SJSA1 (cell line): ENCODE measurements around the gene PAK6. TPM values are rescaled to one million over a fixed set of nuclear protein-coding genes. Genes with fewer than 3 reads are reported as not detected.

Experiments used
- DNase-seq, 2 experiments: peaks; one replicate each; pipeline ENCODE4 v3.0.0-alpha.2; 2015 to 2020; ENCODE audit warnings: low spot score in 2 of 2, low read depth in 1 of 2
- H3K27ac ChIP-seq: fragments of 250-450 bp; sonication (Bioruptor Pico); 2 replicates; pipeline ENCODE4 v1.5.1; 2020; ENCODE audit warnings: mild to moderate bottlenecking, moderate library complexity
- H3K27me3 ChIP-seq: fragments of 250-450 bp; sonication (Bioruptor Pico); replicated peaks from 2 replicates; pipeline ENCODE4 v1.5.1; 2020; ENCODE audit warnings: mild to moderate bottlenecking, moderate library complexity
- H3K36me3 ChIP-seq: fragments of 250-450 bp; sonication (Bioruptor Pico); 2 replicates; pipeline ENCODE4 v1.5.1; 2020; ENCODE audit warnings: mild to moderate bottlenecking
- H3K4me1 ChIP-seq: fragments of 250-450 bp; sonication (Bioruptor Pico); replicated peaks from 2 replicates; pipeline ENCODE4 v1.6.1; 2021; ENCODE audit warnings: mild to moderate bottlenecking
- H3K4me3 ChIP-seq: fragments of 250-450 bp; sonication (Bioruptor Pico); 2 replicates; pipeline ENCODE4 v1.5.1; 2020; ENCODE audit warnings: mild to moderate bottlenecking
- H3K9me3 ChIP-seq: fragments of 250-450 bp; sonication (Bioruptor Pico); replicated peaks from 2 replicates; pipeline ENCODE4 v1.5.1; 2020; ENCODE audit warnings: mild to moderate bottlenecking
- total RNA-seq: library from RNA; depleted of rRNA; stranded (reverse); fragments of >200 nt; shearing (Covaris generic); gene quantifications from 2 replicates; pipeline ENCODE4 v1.2.3, GENCODE V29; 2014

PAK6 gene
- total RNA-seq, 1 experiment from 2014 or later, result 0.05 TPM

DNA sequence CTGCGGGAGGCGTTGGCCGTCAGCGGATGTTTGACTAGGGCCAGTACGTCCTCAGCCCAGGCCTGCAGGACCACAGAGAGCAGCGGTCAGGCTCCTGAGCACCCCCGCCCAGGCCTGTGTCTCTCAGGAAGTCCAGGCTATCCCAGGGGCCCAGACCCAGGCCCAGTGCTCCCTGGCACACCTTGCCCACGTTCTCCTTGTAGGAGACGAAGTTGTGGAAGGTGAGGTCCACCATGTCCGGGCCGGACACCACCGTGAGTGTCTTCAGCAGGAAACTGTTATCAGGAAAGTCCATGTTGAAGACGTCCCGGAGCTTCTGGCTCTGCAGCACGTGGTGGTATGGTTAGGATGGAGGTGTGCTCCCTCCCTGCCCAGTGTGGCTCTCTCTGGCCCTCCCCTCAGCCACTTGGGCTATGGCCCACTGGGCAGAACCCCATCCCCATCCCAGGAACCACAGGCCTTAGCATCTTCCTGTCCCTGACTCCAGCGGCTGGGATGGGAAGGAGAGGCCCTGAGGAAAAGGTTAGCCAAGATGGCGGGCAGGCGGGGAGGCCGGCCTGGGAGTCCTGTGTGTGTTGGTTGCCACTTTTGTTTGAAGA is 63.5 kb downstream of the PAK6 start:
- Histone ChIP-seq H3K27me3 (no peaks in the 10 kb centered on the region), H3K4me3 (no peak overlapping the region), H3K4me1 (peaks cover 26% of the 10 kb centered on the region), H3K9me3 (peaks cover 3% of the 10 kb centered on the region; the same call in 1 of the 2 replicates), H3K27ac (no peak overlapping the region), H3K36me3 (peaks cover 84% of the 10 kb centered on the region)
- DNase-seq, result no peak

DNA sequence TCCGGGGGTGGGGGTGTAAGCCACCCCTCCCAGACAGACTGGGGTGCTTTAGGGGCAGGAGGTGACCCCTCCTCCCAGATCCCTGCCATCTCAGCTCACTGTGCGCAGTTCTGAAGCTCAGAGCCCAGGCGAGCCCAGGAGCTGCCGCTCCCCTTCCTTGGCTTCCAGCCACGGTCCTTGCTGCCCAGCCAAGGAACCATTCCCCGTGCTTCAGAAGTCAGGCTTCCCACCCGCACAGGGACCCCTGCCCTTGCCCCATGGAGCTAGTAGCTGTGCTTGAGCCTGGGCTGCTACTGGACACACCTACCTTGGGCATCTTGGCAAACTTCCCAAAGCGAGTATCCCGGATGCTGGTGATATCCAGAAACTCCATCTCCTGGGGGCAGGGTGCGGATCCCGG is 64.1 kb downstream of the PAK6 start:
- Histone ChIP-seq H3K27me3 (no peaks in the 10 kb centered on the region), H3K4me1 (peaks cover 31% of the 10 kb centered on the region), H3K4me3 (no peak overlapping the region), H3K9me3 (peaks cover 3% of the 10 kb centered on the region; the same call in 1 of the 2 replicates), H3K36me3 (peaks cover 78% of the 10 kb centered on the region), H3K27ac (no peak overlapping the region)
- DNase-seq, result no peak

DNA sequence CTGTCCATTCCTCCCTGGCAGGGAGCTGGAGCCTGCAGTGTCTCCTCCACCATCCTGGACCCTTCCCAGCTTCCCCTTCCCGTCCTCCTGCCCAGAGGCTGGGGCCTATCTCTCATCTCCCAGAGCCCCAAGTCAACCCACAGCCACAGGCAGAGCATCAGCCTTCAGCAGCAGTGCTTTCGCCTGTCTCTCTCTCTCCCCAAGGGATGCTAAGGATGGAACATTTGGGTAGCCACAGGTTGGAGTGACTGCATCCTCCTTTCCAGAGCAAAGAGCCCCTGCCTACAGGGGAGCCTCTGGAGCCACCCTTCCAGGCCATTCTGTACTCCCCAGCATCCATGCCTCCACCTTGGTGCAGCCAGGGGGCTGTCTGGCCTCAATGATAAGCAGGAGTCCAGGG is 64.7 kb downstream of the PAK6 start:
- no peak for DNase-seq
- Histone ChIP-seq H3K4me1 (peaks cover 37% of the 10 kb centered on the region), H3K36me3 (peaks cover 72% of the 10 kb centered on the region), H3K27ac (no peak overlapping the region), H3K4me3 (no peak overlapping the region), H3K27me3 (no peaks in the 10 kb centered on the region), H3K9me3 (peaks cover 3% of the 10 kb centered on the region; the same call in 1 of the 2 replicates)

DNA sequence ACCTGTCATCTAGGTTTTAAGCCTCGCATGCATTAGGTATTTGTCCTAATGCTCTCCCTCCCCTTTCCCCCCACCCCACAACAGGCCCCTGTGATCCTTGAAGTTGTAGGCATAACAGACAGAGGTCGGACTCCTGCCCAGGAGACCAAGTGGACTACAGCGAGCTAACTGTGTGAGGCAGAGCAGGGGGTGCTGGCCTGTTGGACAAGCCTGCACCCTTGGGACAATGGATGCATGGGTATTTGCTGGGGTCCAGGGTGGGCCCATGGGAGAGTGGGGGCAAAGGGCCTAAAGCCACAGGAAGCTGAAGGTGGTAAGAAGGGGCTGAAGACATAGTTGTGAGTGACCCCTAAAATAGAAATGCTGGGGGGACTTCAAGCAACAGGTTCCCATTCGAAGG is 66.4 kb downstream of the PAK6 start:
- Histone ChIP-seq H3K4me3 (no peak overlapping the region), H3K36me3 (peaks cover 55% of the 10 kb centered on the region), H3K27me3 (no peaks in the 10 kb centered on the region), H3K4me1 (peaks cover 54% of the 10 kb centered on the region), H3K27ac (no peak overlapping the region), H3K9me3 (peaks cover 3% of the 10 kb centered on the region; the same call in 1 of the 2 replicates)
- DNase-seq, result no peak

DNA sequence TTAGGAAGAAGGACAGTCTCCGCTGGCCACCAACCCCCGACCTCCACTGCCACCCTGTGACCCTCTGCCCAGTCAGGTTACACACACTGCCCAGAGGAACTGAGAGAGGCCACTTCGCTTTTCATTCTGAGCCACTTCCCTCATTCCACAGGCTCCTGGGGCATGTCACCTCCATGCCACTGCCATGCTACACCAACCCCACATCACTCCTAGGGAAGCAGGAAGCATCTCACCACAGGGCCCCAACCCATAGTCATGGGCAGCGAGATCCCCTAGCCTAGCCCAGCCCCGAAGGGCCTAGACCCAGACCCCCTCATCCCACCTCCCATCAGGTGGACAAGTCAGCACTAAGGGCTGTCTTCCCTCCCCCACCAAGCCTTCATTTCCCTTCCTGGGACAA is 67.5 kb downstream of the PAK6 start:
- Histone ChIP-seq H3K27ac (no peak overlapping the region), H3K27me3 (no peaks in the 10 kb centered on the region), H3K4me3 (peak overlapping the region; percentile 35), H3K4me1 (peaks cover 55% of the 10 kb centered on the region), H3K36me3 (peaks cover 44% of the 10 kb centered on the region), H3K9me3 (no peaks in the 10 kb centered on the region)
- DNase-seq, result no peak

DNA sequence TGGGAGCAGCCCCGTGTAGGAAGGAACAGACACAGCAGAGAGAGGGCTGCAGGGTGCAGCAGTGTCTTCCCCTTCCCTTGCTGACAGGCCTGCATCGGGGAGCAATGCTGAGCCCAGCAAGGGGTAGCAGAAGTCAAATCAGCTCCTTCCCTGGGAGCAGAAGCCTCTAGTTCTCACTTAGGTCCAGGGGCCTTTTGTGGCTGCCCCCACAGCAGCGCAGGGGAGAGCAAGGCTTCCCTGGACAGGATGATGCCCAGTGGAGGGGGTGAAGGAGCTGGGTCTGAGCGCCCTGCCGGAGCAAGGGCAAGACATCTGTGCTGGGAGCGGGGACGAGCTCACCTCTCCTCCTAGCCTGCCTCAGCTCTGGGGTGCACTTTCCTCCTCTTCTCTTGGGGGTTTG is 68.0 kb downstream of the PAK6 start:
- Histone ChIP-seq H3K27me3 (no peaks in the 10 kb centered on the region), H3K4me3 (peak overlapping the region; percentile 35), H3K36me3 (peaks cover 38% of the 10 kb centered on the region), H3K27ac (0 out of 2 replicates have a peak overlapping the region, but pooled peaks have one; percentile 2), H3K9me3 (no peaks in the 10 kb centered on the region), H3K4me1 (peaks cover 55% of the 10 kb centered on the region)
- DNase-seq, result no peak

DNA sequence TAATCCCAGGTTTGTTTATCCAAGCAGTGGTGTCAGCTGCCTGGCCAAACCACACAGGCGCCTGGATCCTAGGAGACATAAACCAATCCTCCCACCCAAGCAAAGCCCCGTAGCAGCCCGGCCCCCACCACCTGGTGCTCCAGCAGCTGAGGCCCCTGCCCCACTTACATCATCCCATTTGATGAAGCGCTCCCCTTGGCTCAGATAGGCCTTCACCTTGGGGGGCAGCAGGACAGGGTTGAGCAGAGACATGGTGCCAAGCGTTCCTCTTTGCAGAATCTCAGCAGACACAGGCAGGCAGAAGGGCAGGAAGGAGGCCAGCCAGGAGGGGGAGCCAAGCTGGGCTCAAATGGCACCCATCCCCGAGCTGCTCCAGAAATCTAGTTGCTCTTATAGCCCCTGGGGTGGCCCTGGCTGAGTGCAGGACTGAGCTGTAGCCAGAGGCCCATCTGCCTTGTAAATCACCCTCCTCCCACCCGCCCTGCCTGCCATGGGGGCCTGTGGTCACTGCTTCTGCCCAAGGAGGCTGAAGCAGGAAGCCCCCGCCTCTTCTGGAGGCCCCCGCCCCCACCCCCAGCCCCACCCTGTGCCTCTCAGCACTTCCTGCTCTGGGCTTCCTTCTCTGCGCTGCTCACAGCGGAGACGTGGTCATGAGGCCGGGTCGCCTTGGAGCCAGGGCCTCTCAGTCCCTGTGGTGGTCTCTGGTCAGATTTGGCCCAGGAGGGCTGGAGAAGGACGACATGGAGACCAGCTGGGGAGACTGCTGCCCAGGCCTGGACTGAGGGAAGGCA is 68.8 kb downstream of the PAK6 start, which contains the start of gene PLCB2:
TSS of gene PLCB2 (minus strand) at position 515 of the 791 bp plus-strand sequence. CDS start at position 252, 263 bp downstream.
- H3K4me3 ChIP-seq, result peak within 1 kb of the TSS; percentile 35
- peak; percentile 94 to 97 for DNase-seq
- peaks cover 55% of the 10 kb centered on the region for H3K4me1 ChIP-seq
- no peaks in the 10 kb centered on the region for H3K27me3 ChIP-seq
- H3K9me3 ChIP-seq, result no peaks in the 10 kb centered on the region
- H3K27ac ChIP-seq, result peak within 1 kb of the TSS; percentile 96
- H3K36me3 ChIP-seq, result peaks cover 31% of the 10 kb centered on the region

DNA sequence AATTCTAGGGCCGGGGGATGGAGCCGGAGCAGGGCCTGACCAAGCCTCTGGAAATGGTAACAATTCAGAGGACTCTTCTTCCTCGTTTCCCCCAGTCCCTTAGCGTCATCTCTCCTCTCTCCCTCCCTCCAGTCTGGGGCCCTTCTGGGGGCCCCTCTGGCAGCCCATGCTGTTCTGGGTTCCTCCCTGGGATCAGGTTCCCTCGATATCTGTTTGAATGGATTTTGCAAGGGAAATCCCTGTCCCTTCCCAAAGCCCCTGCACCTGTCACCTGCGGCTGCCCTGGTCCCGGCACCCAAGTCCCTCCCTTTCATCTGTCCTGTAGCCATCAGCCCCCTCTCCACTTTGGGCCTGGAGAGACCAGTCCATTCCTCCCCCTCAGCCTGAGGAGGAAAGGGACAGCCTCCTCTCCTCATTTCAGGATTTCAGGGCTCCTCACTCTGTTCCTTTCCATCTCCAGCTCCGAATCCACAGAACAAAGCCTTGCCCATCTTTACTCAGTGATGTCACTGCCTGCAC is 70.5 kb downstream of the PAK6 start:
- Histone ChIP-seq H3K9me3 (no peaks in the 10 kb centered on the region), H3K4me1 (peaks cover 67% of the 10 kb centered on the region)
- no peak for DNase-seq

DNA sequence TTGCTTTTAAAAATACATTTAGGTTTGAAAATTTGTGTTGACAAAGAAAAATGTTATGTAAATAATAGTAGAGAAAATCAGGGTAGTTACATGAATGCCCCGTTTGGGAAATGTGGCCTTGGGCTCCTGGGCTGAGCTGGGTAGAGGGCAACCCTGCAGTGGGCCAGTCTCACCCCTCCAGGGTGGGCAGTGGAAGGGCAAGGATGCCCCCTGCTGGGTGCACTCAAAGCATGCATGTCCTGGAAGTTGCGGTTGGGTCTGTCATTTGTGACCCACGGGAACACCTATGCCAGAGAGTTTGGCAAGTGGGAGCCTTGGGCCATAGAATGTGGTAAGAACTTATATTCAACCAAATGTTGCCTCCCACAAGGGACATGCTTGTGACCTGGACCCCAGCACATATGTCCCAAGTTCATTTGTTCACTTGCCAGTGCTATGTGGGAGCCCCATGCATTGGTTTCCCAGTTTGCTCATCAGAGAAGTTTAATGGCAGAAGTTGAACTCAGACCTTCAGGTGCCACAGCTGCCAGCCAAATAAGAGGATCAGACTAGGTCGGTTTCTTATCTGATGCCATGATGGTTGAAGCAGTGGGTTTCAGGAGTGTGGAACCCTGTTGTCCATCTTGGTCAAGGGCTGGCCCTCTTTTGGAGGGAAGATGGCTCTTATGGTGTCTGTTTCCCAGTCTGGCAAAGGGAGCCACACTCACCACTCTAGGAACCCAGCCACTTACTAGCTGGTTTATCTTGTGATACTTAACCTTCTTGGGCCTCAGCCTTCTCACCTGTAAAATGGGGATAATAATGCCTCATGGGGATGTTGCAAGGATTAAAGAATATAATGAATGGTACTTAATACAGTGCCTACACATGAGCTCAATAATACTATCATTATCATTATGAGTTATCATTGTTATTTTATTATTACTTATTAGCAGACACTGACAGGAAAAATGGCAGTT is 71.4 kb downstream of the PAK6 start:
- H3K36me3 ChIP-seq, result peaks cover 8% of the 10 kb centered on the region; the same call in 1 of the 2 replicates
- H3K9me3 ChIP-seq, result no peaks in the 10 kb centered on the region
- peak; percentile 66 to 82 for DNase-seq
- H3K4me1 ChIP-seq, result peaks cover 70% of the 10 kb centered on the region
- no peak overlapping the region for H3K4me3 ChIP-seq
- H3K27ac ChIP-seq, result no peak overlapping the region
- H3K27me3 ChIP-seq, result no peaks in the 10 kb centered on the region

More for the DNA sequence above, 70.5 kb downstream of the PAK6 start:
- peaks cover 13% of the 10 kb centered on the region; the same call in 1 of the 2 replicates for H3K36me3 ChIP-seq
- H3K4me3 ChIP-seq, result no peak overlapping the region
- no peaks in the 10 kb centered on the region for H3K27me3 ChIP-seq
- H3K27ac ChIP-seq, result peak overlapping the region; percentile 96; the same call in 1 of the 2 replicates

DNA sequence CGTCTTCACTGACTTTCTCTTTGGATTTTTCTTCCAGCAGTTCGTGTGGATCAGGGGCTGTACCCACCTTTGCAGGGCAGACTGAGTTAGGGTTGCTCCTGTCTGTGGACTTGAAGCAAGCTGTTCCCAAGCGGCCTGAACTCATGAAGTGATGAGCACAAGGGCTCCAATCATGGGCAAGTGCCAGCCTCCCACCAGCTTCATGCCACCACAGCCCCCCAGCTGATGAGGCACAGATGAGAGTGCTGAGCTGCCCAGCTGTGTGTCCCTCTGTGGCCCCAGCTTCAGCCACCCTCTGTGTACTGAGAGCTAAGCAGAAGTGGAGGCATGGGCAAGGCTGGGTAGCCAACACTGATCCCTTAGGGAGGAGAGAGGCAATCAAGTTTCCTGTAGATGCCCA is 72.1 kb downstream of the PAK6 start:
- H3K9me3 ChIP-seq, result no peaks in the 10 kb centered on the region
- no peaks in the 10 kb centered on the region for H3K27me3 ChIP-seq
- peaks cover 67% of the 10 kb centered on the region for H3K4me1 ChIP-seq
- no peak for DNase-seq
- no peak overlapping the region for H3K27ac ChIP-seq
- no peak overlapping the region for H3K4me3 ChIP-seq
- H3K36me3 ChIP-seq, result 0 out of 2 replicates have a peak, but pooled peaks cover under 1% of the 10 kb centered on the region

DNA sequence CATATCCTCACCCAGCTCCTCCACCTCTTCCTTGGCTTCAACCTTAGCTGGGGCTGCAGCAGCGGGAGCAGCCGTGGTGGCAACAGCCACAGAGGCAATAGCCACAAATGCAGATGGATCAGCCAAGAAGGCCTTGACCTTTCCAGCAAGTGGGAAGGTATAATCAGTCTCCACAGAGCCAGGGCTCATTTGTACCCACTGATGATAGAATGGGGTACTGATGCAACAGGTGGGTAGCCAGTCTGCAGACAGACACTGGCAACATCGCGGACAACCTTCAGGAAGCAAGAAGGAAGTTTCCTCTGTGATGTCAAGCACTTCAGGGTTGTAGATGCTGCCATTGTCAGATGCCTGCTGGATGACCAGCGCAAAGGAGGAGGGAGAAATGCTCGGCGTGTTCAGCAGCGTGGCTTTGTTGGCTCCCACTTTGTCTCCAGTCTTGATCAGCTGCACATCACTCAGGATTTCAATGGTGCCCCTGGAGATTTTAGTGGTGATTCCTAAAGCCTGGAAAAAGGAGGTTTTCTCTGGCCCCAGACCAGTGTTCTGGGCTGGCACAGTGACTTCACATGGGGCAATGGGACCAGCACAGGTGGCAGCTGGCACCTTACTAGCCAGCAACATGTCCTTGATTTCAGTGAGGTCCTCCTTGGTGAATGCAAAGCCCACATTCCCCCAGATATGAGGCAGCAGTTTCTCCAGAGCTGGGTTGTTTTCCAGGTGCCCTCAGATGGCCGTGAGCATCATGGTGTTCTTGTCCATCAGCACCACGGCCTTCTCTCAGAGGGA is 73.7 kb downstream of the PAK6 start:
- DNase-seq, result no peak
- H3K4me1 ChIP-seq, result peaks cover 51% of the 10 kb centered on the region
- no peaks in the 10 kb centered on the region for H3K27me3 ChIP-seq
- no peaks in the 10 kb centered on the region for H3K9me3 ChIP-seq
- no peaks in the 10 kb centered on the region for H3K36me3 ChIP-seq
- H3K27ac ChIP-seq, result no peak overlapping the region
- H3K4me3 ChIP-seq, result no peak overlapping the region

DNA sequence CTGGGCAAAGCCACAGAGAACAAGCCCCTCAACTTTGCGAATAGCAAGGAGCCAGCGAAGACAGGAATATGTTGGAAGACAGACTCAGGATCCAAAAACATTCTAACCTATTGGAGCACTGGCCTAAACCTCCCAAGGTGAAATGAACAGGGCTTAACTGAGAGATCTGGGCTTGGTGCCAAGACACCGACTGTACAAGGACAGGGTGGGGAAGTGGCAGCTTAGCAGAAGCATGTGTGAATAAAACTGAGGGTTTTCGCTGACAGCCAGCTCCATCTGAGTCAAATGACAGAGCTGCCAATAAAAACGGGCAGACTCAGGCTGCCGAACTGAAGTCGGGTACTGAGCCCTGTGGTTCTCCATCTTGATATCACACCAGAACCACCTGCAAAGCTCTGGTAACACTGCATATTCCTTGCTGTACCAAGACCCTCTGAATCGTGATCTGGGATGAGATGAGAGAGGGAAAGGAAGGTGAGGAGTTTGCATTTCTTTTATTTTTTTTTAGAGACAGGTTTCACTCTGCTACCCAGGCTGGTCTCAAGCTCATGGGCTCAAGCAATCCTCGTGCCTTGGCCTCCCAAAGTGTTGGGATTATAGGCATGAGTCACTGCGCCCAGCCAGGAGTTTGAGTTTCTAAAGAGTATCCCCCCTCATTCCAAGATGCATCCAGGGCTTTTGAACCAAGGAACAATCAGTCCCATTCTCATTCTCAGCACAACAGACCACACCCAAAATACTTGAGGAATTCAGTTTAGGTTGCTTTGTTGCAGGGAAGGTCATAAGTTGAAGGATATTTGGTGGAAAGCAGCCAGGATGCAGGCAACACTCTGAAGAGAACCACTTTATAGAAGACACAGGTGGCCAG is 74.9 kb downstream of the PAK6 start:
- DNase-seq, result peak; percentile 68 to 79
- H3K9me3 ChIP-seq, result no peaks in the 10 kb centered on the region
- no peaks in the 10 kb centered on the region for H3K36me3 ChIP-seq

More for the DNA sequence above, 74.9 kb downstream of the PAK6 start:
- Histone ChIP-seq H3K4me3 (no peak overlapping the region), H3K4me1 (peaks cover 40% of the 10 kb centered on the region), H3K27me3 (no peaks in the 10 kb centered on the region), H3K27ac (peak overlapping the region; percentile 36; the same call in 1 of the 2 replicates)
